ENCODE measurements around the gene SMARCD3. TPM values are rescaled to one million over a fixed set of nuclear protein-coding genes. Genes with fewer than 3 reads are reported as not detected.

The SMARCD3 gene
- total RNA-seq, 4 donors from 2014 or later, result 42.2 to 56.7 (median 47.2) TPM

DNA sequence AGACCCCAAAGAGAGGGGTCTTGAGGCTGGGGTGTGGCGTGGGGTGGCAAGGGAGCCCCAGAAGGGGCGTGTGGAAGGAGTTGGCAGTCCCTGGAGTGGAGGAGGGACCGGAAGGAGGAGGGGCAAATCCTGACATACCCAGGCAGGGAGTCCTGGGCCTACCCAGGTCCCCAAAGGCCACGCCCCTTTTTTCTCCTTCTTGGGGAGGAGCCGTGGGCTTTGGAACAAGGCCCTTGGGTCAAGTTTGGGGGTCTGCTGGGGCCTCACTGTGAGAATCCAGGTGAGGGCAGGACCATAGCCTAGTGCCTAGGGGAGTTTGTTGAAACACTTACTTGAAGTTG, 1.2 kb upstream of the SMARCD3 start:
- intact Hi-C loops (cut with DNase I), result no loop called here
- DNase-seq, result peak; percentile 83 to 86
- Histone ChIP-seq H3K4me3 (replicated peaks in 1 of 3) (peak overlapping the region in 1 of 3 donors; percentile 60), H3K27ac (peak overlapping the region; percentile 29 to 91 (median 88)), H3K36me3 (no peaks in the 10 kb centered on the region), H3K27me3 (no peaks in the 10 kb centered on the region), H3K9me3 (no peaks in the 10 kb centered on the region), H3K4me1 (peaks cover 45 to 68% of the 10 kb centered on the region in 2 donors)
- TF ChIP-seq POLR2A (IDR thresholded peaks at IDR 0.05), result no peak
- TF ChIP-seq, protein P1, sequence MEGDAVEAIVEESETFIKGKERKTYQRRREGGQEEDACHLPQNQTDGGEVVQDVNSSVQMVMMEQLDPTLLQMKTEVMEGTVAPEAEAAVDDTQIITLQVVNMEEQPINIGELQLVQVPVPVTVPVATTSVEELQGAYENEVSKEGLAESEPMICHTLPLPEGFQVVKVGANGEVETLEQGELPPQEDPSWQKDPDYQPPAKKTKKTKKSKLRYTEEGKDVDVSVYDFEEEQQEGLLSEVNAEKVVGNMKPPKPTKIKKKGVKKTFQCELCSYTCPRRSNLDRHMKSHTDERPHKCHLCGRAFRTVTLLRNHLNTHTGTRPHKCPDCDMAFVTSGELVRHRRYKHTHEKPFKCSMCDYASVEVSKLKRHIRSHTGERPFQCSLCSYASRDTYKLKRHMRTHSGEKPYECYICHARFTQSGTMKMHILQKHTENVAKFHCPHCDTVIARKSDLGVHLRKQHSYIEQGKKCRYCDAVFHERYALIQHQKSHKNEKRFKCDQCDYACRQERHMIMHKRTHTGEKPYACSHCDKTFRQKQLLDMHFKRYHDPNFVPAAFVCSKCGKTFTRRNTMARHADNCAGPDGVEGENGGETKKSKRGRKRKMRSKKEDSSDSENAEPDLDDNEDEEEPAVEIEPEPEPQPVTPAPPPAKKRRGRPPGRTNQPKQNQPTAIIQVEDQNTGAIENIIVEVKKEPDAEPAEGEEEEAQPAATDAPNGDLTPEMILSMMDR (IDR thresholded peaks at IDR 0.05), result no peak
- 9 to 10% methylated on average over 4 to 5 of the region's 5 CpGs for WGBS, 2 donors

GRCh38 chr7:151249034-151249731, 689 bp upstream of the SMARCD3 start:
- DNase-seq, result peak; percentile 64 to 69
- H3K4me3 ChIP-seq (replicated peaks in 1 of 3), result peak overlapping the region; percentile 7 to 60 (median 59)
- TF ChIP-seq, protein P1 (IDR thresholded peaks at IDR 0.05), result no peak
- TF ChIP-seq POLR2A (IDR thresholded peaks at IDR 0.05), result peak in 1 of 2 donors; percentile 47
- intact Hi-C loops (cut with DNase I), result no loop called here
- peak overlapping the region; percentile 29 to 91 (median 88) for H3K27ac ChIP-seq
- H3K27me3 ChIP-seq, result no peaks in the 10 kb centered on the region
- peaks cover 47 to 73% of the 10 kb centered on the region in 2 donors for H3K4me1 ChIP-seq
- H3K9me3 ChIP-seq, result no peaks in the 10 kb centered on the region
- 8 to 9% methylated on average over 16 to 17 of the region's 45 CpGs for WGBS, 2 donors
- H3K36me3 ChIP-seq, result no peaks in the 10 kb centered on the region

DNA sequence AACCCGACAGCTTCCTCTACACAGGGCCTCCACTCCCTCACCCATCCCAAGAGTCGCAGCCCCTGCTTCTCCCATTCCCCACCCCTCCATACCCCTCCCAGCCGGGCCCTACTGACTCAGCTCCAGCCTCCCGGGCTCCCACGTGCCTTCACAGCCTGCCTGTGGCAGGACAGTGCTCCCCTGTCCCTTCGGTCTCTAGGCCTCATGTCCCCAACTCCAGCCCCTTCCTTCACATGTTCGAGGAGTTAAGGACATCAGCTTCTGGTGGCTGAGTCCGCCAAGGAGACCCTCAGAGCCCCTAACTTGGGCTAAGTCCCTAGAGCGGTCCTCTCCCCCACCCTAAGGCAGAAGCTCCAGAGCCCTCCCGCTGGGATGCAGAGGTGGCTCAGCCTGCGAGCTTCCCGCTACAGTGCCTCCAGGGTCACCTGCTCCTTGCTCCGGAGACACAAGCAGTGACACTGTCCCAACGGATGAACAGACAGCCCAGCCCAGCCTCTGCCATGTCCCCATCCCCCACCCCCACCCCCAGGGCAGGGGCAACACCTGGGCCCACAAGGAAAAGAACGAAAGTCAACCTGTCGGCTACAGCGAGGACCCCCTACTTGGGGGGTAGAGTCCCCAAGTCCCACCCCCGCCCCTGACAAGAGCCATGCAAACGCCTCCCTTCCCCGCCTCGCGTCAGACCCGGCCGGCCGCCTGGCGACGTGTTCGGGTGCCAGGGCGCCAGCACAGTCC, 716 bp downstream of the SMARCD3 start:
- 20 to 24% methylated on average over 10 to 13 of the region's 29 CpGs for WGBS, 2 donors
- peak; percentile 55 to 60 for DNase-seq
- Histone ChIP-seq H3K4me3 (replicated peaks in 1 of 3) (peak overlapping the region; percentile 59 to 74 (median 60)), H3K9me3 (no peaks in the 10 kb centered on the region), H3K4me1 (peaks cover 47 to 81% of the 10 kb centered on the region in 2 donors), H3K27me3 (no peaks in the 10 kb centered on the region), H3K27ac (peak overlapping the region; percentile 29 to 91 (median 88)), H3K36me3 (no peaks in the 10 kb centered on the region)
- intact Hi-C loops (cut with DNase I), result no loop called here
- TF ChIP-seq POLR2A (IDR thresholded peaks at IDR 0.05), result no peak
- TF ChIP-seq, protein P1 (IDR thresholded peaks at IDR 0.05), result no peak

DNA sequence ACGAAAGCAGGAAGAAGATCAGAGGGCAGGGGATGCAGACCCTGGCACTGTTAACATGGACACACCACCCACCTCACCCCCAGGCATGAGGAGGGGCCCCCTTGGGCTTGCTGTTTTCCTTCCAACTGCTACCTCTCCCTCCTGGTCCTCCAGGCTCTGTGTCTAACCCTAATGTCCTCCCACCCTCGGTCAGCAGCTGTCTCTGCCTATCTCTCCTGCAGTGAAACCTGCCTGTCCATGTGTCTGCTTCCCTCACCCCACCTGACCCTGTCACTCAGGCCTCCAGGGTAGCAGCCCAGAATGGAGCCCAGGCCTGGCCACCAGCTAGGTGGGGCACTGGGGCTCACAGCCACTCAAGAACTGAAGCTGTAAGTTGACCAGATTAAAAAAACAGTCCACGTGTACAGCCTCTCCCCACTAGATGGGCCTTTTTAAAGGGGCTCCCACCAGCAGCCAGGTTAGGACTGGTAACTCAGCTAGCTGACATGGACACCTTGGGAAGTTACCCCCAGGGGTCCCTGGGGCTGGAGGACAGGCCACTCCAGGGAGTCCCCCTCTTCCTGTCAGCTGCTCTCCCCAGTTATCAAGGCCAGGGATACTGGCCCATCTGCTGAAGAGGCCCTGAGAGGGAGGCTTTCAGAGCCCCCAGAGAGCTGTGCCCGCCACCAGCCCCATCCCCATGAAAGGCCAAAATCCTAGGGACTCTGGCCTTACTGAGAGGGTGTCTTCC, 1.5 kb downstream of the SMARCD3 start:
- 53 to 56% methylated on average over 4 of the region's 4 CpGs for WGBS, 2 donors
- peak; percentile 20 to 23 for DNase-seq
- Histone ChIP-seq H3K27me3 (no peaks in the 10 kb centered on the region), H3K36me3 (no peaks in the 10 kb centered on the region), H3K4me3 (replicated peaks in 1 of 3) (peak overlapping the region in 1 of 3 donors; percentile 60), H3K9me3 (no peaks in the 10 kb centered on the region), H3K4me1 (peaks cover 43 to 73% of the 10 kb centered on the region in 2 donors), H3K27ac (peak overlapping the region in 2 of 3 donors; percentile 29 to 91)
- intact Hi-C loops (cut with DNase I), result no loop called here
- TF ChIP-seq POLR2A (IDR thresholded peaks at IDR 0.05), result no peak
- TF ChIP-seq, protein P1 (IDR thresholded peaks at IDR 0.05), result no peak

Measured in thyroid gland (tissue), 4 donors.